Activated B cell treated with CpG ODN at 0.5 μM for 24 hours (primary cell): ENCODE data around the gene ADGRB3. TPM values are rescaled to one million over a fixed set of nuclear protein-coding genes. Genes with fewer than 3 reads are reported as not detected.

ENCODE experiments used
- ATAC-seq: fragments of 200-7000 bp; cut with Tn5 transposase; one replicate; pipeline ENCODE4 v1.10.0; 2021; ENCODE audit warnings: low read depth, mild to moderate bottlenecking, moderate library complexity
- CTCF ChIA-PET: fragments of 350-600 bp; sonication (Branson Sonifier 250); formaldehyde crosslinking; loops from one replicate; lab custom pipeline; 2021; ENCODE audit warnings: antibody characterized with exemption; lab: Charles Lee
- POLR2A ChIA-PET: fragments of 350-600 bp; sonication (Branson Sonifier 250); formaldehyde crosslinking; loops from one replicate; lab custom pipeline; 2021; ENCODE audit warnings: antibody characterized with exemption; lab: Charles Lee
- DNase-seq: peaks from one replicate; pipeline ENCODE4 v3.0.0; 2022
- H3K27ac Mint-ChIP-seq: one replicate; pipeline ENCODE4 v1.8.0; 2020; ENCODE audit warnings: mixed read lengths
- H3K27me3 Mint-ChIP-seq: one replicate; pipeline ENCODE4 v1.8.0; 2021; ENCODE audit warnings: mixed read lengths
- H3K36me3 Mint-ChIP-seq: one replicate; pipeline ENCODE4 v1.8.0; 2021; ENCODE audit warnings: low read depth, mixed read lengths
- H3K4me1 Mint-ChIP-seq: one replicate; pipeline ENCODE4 v1.8.0; 2021; ENCODE audit warnings: mixed read lengths
- H3K4me3 Mint-ChIP-seq: one replicate; pipeline ENCODE4 v1.8.0; 2020; ENCODE audit warnings: mild to moderate bottlenecking, mixed read lengths
- H3K9me3 Mint-ChIP-seq: one replicate; pipeline ENCODE4 v1.8.0; 2020; ENCODE audit warnings: mixed read lengths
- CTCF ChIP-seq: fragments of 200-600 bp; IDR thresholded peaks from one replicate; pipeline ENCODE4 v1.8.0; 2022; ENCODE audit warnings: antibody characterized with exemption, mild to moderate bottlenecking
- intact Hi-C: fragments of 100-400 bp; cut with micrococcal nuclease; formaldehyde crosslinking; loops from one replicate; pipeline ENCODE4 v1.15.1; 2024
- total RNA-seq: library from RNA; stranded (reverse); gene quantifications from 2 replicates; pipeline ENCODE4 v1.2.3, GENCODE V29; 2022

ADGRB3 gene
- total RNA-seq, 1 donor from 2014 or later, result not detected

- Mint-ChIP-seq H3K4me3 (no peak overlapping the region), H3K36me3 (no peaks in the 10 kb centered on the region), H3K27ac (no peak overlapping the region), H3K4me1 (no peaks in the 10 kb centered on the region), H3K9me3 (no peaks in the 10 kb centered on the region), H3K27me3 (no peaks in the 10 kb centered on the region)
- ChIA-PET POLR2A (no interaction called here), CTCF (no interaction called here)
- no peak for TF ChIP-seq CTCF
- ATAC-seq (no peak), DNase-seq (no peak)
- intact Hi-C loops, result no loop called here
These were observed 529.6 kb downstream of the ADGRB3 start for GRCh38 chr6:69164564-69165229.

GRCh38 chr6:69179681-69180080 is 544.6 kb downstream of the ADGRB3 start:
- Mint-ChIP-seq H3K4me3 (no peak overlapping the region), H3K4me1 (no peaks in the 10 kb centered on the region), H3K27me3 (no peaks in the 10 kb centered on the region), H3K27ac (no peak overlapping the region), H3K36me3 (no peaks in the 10 kb centered on the region), H3K9me3 (no peaks in the 10 kb centered on the region)
- ChIA-PET POLR2A (no interaction called here), CTCF (no interaction called here)
- intact Hi-C loops, result no loop called here
- ATAC-seq, result no peak
- DNase-seq, result no peak
- no peak for TF ChIP-seq CTCF

GRCh38 chr6:69180361-69181067 is 545.4 kb downstream of the ADGRB3 start:
- DNase-seq (no peak), ATAC-seq (no peak)
- Mint-ChIP-seq H3K4me3 (no peak overlapping the region), H3K27me3 (no peaks in the 10 kb centered on the region), H3K27ac (no peak overlapping the region), H3K36me3 (no peaks in the 10 kb centered on the region), H3K4me1 (no peaks in the 10 kb centered on the region), H3K9me3 (no peaks in the 10 kb centered on the region)
- CTCF ChIA-PET, result no interaction called here
- POLR2A ChIA-PET, result no interaction called here
- no peak for TF ChIP-seq CTCF
- intact Hi-C loops, result no loop called here

GRCh38 chr6:69181964-69182363 is 546.9 kb downstream of the ADGRB3 start:
- no peak for TF ChIP-seq CTCF
- Mint-ChIP-seq H3K27ac (no peak overlapping the region), H3K27me3 (no peaks in the 10 kb centered on the region), H3K4me1 (no peaks in the 10 kb centered on the region), H3K36me3 (no peaks in the 10 kb centered on the region), H3K9me3 (no peaks in the 10 kb centered on the region), H3K4me3 (no peak overlapping the region)
- DNase-seq (no peak), ATAC-seq (no peak)
- ChIA-PET POLR2A (no interaction called here), CTCF (no interaction called here)
- intact Hi-C loops, result no loop called here

GRCh38 chr6:69185276-69185675 is 550.2 kb downstream of the ADGRB3 start:
- DNase-seq, result no peak
- H3K36me3 Mint-ChIP-seq, result no peaks in the 10 kb centered on the region
- no peak for ATAC-seq
- no peak for TF ChIP-seq CTCF
- intact Hi-C loops, result no loop called here
- ChIA-PET POLR2A (no interaction called here), CTCF (no interaction called here)
- no peaks in the 10 kb centered on the region for H3K9me3 Mint-ChIP-seq
- no peak overlapping the region for H3K4me3 Mint-ChIP-seq
- no peaks in the 10 kb centered on the region for H3K4me1 Mint-ChIP-seq
- H3K27ac Mint-ChIP-seq, result no peak overlapping the region
- no peaks in the 10 kb centered on the region for H3K27me3 Mint-ChIP-seq
